ENCODE data around the gene RPL22. TPM values are rescaled to one million over a fixed set of nuclear protein-coding genes. Genes with fewer than 3 reads are reported as not detected.
"Not testable (repeated sequence)": the region's sequence is repeated elsewhere in the genome, so short reads cannot be mapped to it uniquely, and the experiment has no call there.

Gene RPL22
- total RNA-seq, 1 experiment from 2014 or later: 158 TPM

GRCh38 chr1:6234502-6235295 is 35.3 kb upstream of the RPL22 start:
- peak; percentile 63 for DNase-seq (ENCODE audit: low read depth)

GRCh38 chr1:6233376-6233775 is 34.0 kb upstream of the RPL22 start:
- no peak for DNase-seq (ENCODE audit: low read depth)

GRCh38 chr1:6225651-6226050 is 26.3 kb upstream of the RPL22 start:
- no peak for DNase-seq (ENCODE audit: low read depth)

GRCh38 chr1:6224718-6225117 is 25.3 kb upstream of the RPL22 start:
- DNase-seq (ENCODE audit: low read depth): no peak

- DNase-seq (ENCODE audit: low read depth): no peak
Observed at GRCh38 chr1:6223617-6224016, 24.2 kb upstream of the RPL22 start.

GRCh38 chr1:6222636-6223035 is 23.2 kb upstream of the RPL22 start:
- no peak for DNase-seq (ENCODE audit: low read depth)

GRCh38 chr1:6221210-6221784 is 21.9 kb upstream of the RPL22 start:
- DNase-seq (ENCODE audit: low read depth): no peak

- no peak for DNase-seq (ENCODE audit: low read depth)
Observed at GRCh38 chr1:6220236-6220635, 20.8 kb upstream of the RPL22 start.

- not testable (repeated sequence) for DNase-seq (ENCODE audit: low read depth)
Observed at GRCh38 chr1:6219641-6220040, 20.2 kb upstream of the RPL22 start.

GRCh38 chr1:6218375-6219164 is 19.2 kb upstream of the RPL22 start:
- no peak for DNase-seq (ENCODE audit: low read depth)

GRCh38 chr1:6212193-6212959 is 13.0 kb upstream of the RPL22 start:
- DNase-seq (ENCODE audit: low read depth): no peak

GRCh38 chr1:6211731-6212130 is 12.3 kb upstream of the RPL22 start:
- DNase-seq (ENCODE audit: low read depth): no peak

- DNase-seq (ENCODE audit: low read depth): no peak
Observed at GRCh38 chr1:6210591-6211355, 11.4 kb upstream of the RPL22 start.

- no peak for DNase-seq (ENCODE audit: low read depth)
Observed at GRCh38 chr1:6209661-6210580, 10.5 kb upstream of the RPL22 start.

GRCh38 chr1:6208723-6209660 is 9.6 kb upstream of the RPL22 start:
- peak; percentile 55 for DNase-seq (ENCODE audit: low read depth)

GRCh38 chr1:6207921-6208320 is 8.5 kb upstream of the RPL22 start:
- no peak for DNase-seq (ENCODE audit: low read depth)

GRCh38 chr1:6207075-6207885 is 7.9 kb upstream of the RPL22 start:
- no peak for DNase-seq (ENCODE audit: low read depth)

- DNase-seq (ENCODE audit: low read depth): no peak
Observed at GRCh38 chr1:6206520-6206855, 7.1 kb upstream of the RPL22 start.
